Activated CD4-positive, alpha-beta T cell treated with anti-CD3 and anti-CD28 coated beads, Interleukin-2, amount 10 ng/mL, durations not matched to agents 7 days and 5 days (primary cell): ENCODE data around the gene CAPN6. TPM values are rescaled to one million over a fixed set of nuclear protein-coding genes. Genes with fewer than 3 reads are reported as not detected.

Experiments
- CTCF ChIA-PET: fragments of 350-600 bp; sonication (Branson Sonifier 250); formaldehyde crosslinking; loops from one replicate; lab custom pipeline; 2021; ENCODE audit warnings: antibody characterized with exemption; lab: Charles Lee
- POLR2A ChIA-PET: fragments of 350-600 bp; sonication (Branson Sonifier 250); formaldehyde crosslinking; loops from one replicate; lab custom pipeline; 2021; ENCODE audit warnings: antibody characterized with exemption; lab: Charles Lee
- DNase-seq: peaks from one replicate; pipeline ENCODE4 v3.0.0-alpha.2; 2020
- H3K27ac Mint-ChIP-seq: one replicate; pipeline ENCODE4 v1.8.0; 2021; ENCODE audit warnings: mild to moderate bottlenecking, moderate library complexity, mixed read lengths
- H3K27me3 Mint-ChIP-seq: one replicate; pipeline ENCODE4 v1.8.0; 2021; ENCODE audit warnings: mixed read lengths
- H3K36me3 Mint-ChIP-seq: one replicate; pipeline ENCODE4 v1.8.0; 2021; ENCODE audit warnings: low read depth, mixed read lengths
- H3K4me1 Mint-ChIP-seq: one replicate; pipeline ENCODE4 v1.8.0; 2021; ENCODE audit warnings: mixed read lengths
- H3K4me3 Mint-ChIP-seq: one replicate; pipeline ENCODE4 v1.8.0; 2021; ENCODE audit warnings: mild to moderate bottlenecking, moderate library complexity, mixed read lengths
- H3K9me3 Mint-ChIP-seq: one replicate; pipeline ENCODE4 v1.8.0; 2021; ENCODE audit warnings: mixed read lengths
- total RNA-seq, 2 experiments: library from RNA; stranded (reverse); gene quantifications; one replicate each; pipeline ENCODE4 v1.2.3, GENCODE V29; 2021

CAPN6 gene
- total RNA-seq = not detected

GRCh38 chrX:111270339-111270738 is at the start of gene CAPN6:
CAPN6 (minus strand) TSS chrX:111270483; CDS start chrX:111263936, 6,547 bp downstream.
- Mint-ChIP-seq H3K27ac (no peak within 1 kb of the TSS), H3K4me1 (no peaks in the 10 kb centered on the region), H3K4me3 (no peak within 1 kb of the TSS), H3K9me3 (no peaks in the 10 kb centered on the region), H3K36me3 (no peaks in the 10 kb centered on the region), H3K27me3 (no peaks in the 10 kb centered on the region)
- DNase-seq = no peak
- ChIA-PET POLR2A (no interaction called here), CTCF (no interaction called here)

- Mint-ChIP-seq H3K4me3 (no peak overlapping the region), H3K9me3 (no peaks in the 10 kb centered on the region), H3K27ac (no peak overlapping the region), H3K36me3 (no peaks in the 10 kb centered on the region), H3K27me3 (no peaks in the 10 kb centered on the region), H3K4me1 (no peaks in the 10 kb centered on the region)
- CTCF ChIA-PET = no interaction called here
- POLR2A ChIA-PET = interaction anchor here (0.6 kb wide), 1 partner anchor 267 kb away, joined by 3 read pairs; no protein-coding TSS in a partner anchor
- DNase-seq = no peak
These were observed 49.2 kb upstream of the CAPN6 start for GRCh38 chrX:111319451-111319850.

- ChIA-PET CTCF (no interaction called here), POLR2A (no interaction called here)
- DNase-seq = no peak
- Mint-ChIP-seq H3K4me1 (no peaks in the 10 kb centered on the region), H3K27me3 (no peaks in the 10 kb centered on the region), H3K9me3 (no peaks in the 10 kb centered on the region), H3K4me3 (no peak overlapping the region), H3K36me3 (no peaks in the 10 kb centered on the region), H3K27ac (no peak overlapping the region)
These were observed 48.6 kb upstream of the CAPN6 start for GRCh38 chrX:111318901-111319300.

GRCh38 chrX:111309083-111309482 is 38.8 kb upstream of the CAPN6 start:
- no peaks in the 10 kb centered on the region for H3K36me3 Mint-ChIP-seq
- no peaks in the 10 kb centered on the region for H3K4me1 Mint-ChIP-seq
- CTCF ChIA-PET = no interaction called here
- H3K27me3 Mint-ChIP-seq = no peaks in the 10 kb centered on the region
- DNase-seq = no peak
- H3K4me3 Mint-ChIP-seq = no peak overlapping the region
- H3K9me3 Mint-ChIP-seq = no peaks in the 10 kb centered on the region
- POLR2A ChIA-PET = no interaction called here
- H3K27ac Mint-ChIP-seq = no peak overlapping the region

- POLR2A ChIA-PET = no interaction called here
- no peak for DNase-seq
- CTCF ChIA-PET = no interaction called here
- no peaks in the 10 kb centered on the region for H3K4me1 Mint-ChIP-seq
- H3K36me3 Mint-ChIP-seq = no peaks in the 10 kb centered on the region
- H3K4me3 Mint-ChIP-seq = no peak overlapping the region
- no peaks in the 10 kb centered on the region for H3K9me3 Mint-ChIP-seq
- H3K27ac Mint-ChIP-seq = no peak overlapping the region
- no peaks in the 10 kb centered on the region for H3K27me3 Mint-ChIP-seq
These were observed 37.8 kb upstream of the CAPN6 start for GRCh38 chrX:111308039-111308438.

GRCh38 chrX:111302284-111302683 is 32.0 kb upstream of the CAPN6 start:
- H3K36me3 Mint-ChIP-seq = no peaks in the 10 kb centered on the region
- no peak for DNase-seq
- no peaks in the 10 kb centered on the region for H3K9me3 Mint-ChIP-seq
- no peak overlapping the region for H3K27ac Mint-ChIP-seq
- CTCF ChIA-PET = no interaction called here
- no peak overlapping the region for H3K4me3 Mint-ChIP-seq
- POLR2A ChIA-PET = no interaction called here
- H3K27me3 Mint-ChIP-seq = no peaks in the 10 kb centered on the region
- H3K4me1 Mint-ChIP-seq = no peaks in the 10 kb centered on the region

- no peaks in the 10 kb centered on the region for H3K9me3 Mint-ChIP-seq
- no peak overlapping the region for H3K4me3 Mint-ChIP-seq
- H3K27ac Mint-ChIP-seq = no peak overlapping the region
- H3K4me1 Mint-ChIP-seq = no peaks in the 10 kb centered on the region
- no peaks in the 10 kb centered on the region for H3K36me3 Mint-ChIP-seq
- CTCF ChIA-PET = no interaction called here
- no peaks in the 10 kb centered on the region for H3K27me3 Mint-ChIP-seq
- POLR2A ChIA-PET = no interaction called here
- DNase-seq = no peak
These were observed 18.6 kb upstream of the CAPN6 start for GRCh38 chrX:111288841-111289240.

GRCh38 chrX:111284631-111285293 is 14.5 kb upstream of the CAPN6 start:
- CTCF ChIA-PET = interaction anchor here (2.1 kb wide), 1 partner anchor 11 kb away, joined by 6 read pairs; no protein-coding TSS in a partner anchor
- no peak overlapping the region for H3K4me3 Mint-ChIP-seq
- H3K9me3 Mint-ChIP-seq = no peaks in the 10 kb centered on the region
- no peaks in the 10 kb centered on the region for H3K36me3 Mint-ChIP-seq
- no peak overlapping the region for H3K27ac Mint-ChIP-seq
- H3K27me3 Mint-ChIP-seq = no peaks in the 10 kb centered on the region
- no peaks in the 10 kb centered on the region for H3K4me1 Mint-ChIP-seq
- DNase-seq = no peak
- POLR2A ChIA-PET = no interaction called here

- no peaks in the 10 kb centered on the region for H3K27me3 Mint-ChIP-seq
- H3K36me3 Mint-ChIP-seq = no peaks in the 10 kb centered on the region
- ChIA-PET CTCF (interaction anchor here (2.1 kb wide), 1 partner anchor 13 kb away, joined by 6 read pairs; no protein-coding TSS in a partner anchor), POLR2A (no interaction called here)
- H3K27ac Mint-ChIP-seq = no peak overlapping the region
- H3K4me1 Mint-ChIP-seq = no peaks in the 10 kb centered on the region
- H3K9me3 Mint-ChIP-seq = no peaks in the 10 kb centered on the region
- no peak for DNase-seq
- no peak overlapping the region for H3K4me3 Mint-ChIP-seq
These were observed 13.2 kb upstream of the CAPN6 start for GRCh38 chrX:111283446-111283845.

- Mint-ChIP-seq H3K27ac (no peak overlapping the region), H3K9me3 (no peaks in the 10 kb centered on the region), H3K4me3 (no peak overlapping the region), H3K27me3 (no peaks in the 10 kb centered on the region), H3K36me3 (no peaks in the 10 kb centered on the region), H3K4me1 (no peaks in the 10 kb centered on the region)
- no peak for DNase-seq
- ChIA-PET POLR2A (no interaction called here), CTCF (no interaction called here)
These were observed 12.7 kb upstream of the CAPN6 start for GRCh38 chrX:111282991-111283390.

GRCh38 chrX:111282139-111282538 is 11.9 kb upstream of the CAPN6 start:
- Mint-ChIP-seq H3K9me3 (no peaks in the 10 kb centered on the region), H3K36me3 (no peaks in the 10 kb centered on the region), H3K4me1 (no peaks in the 10 kb centered on the region), H3K27ac (no peak overlapping the region), H3K4me3 (no peak overlapping the region), H3K27me3 (no peaks in the 10 kb centered on the region)
- CTCF ChIA-PET = no interaction called here
- DNase-seq = no peak
- POLR2A ChIA-PET = no interaction called here

- Mint-ChIP-seq H3K27me3 (no peaks in the 10 kb centered on the region), H3K36me3 (no peaks in the 10 kb centered on the region), H3K4me1 (no peaks in the 10 kb centered on the region), H3K27ac (no peak overlapping the region), H3K9me3 (no peaks in the 10 kb centered on the region), H3K4me3 (no peak overlapping the region)
- ChIA-PET CTCF (no interaction called here), POLR2A (no interaction called here)
- no peak for DNase-seq
These were observed 1.8 kb downstream of the CAPN6 start for GRCh38 chrX:111268506-111268905.

GRCh38 chrX:111265486-111265885 is 4.8 kb downstream of the CAPN6 start:
- no peaks in the 10 kb centered on the region for H3K27me3 Mint-ChIP-seq
- H3K9me3 Mint-ChIP-seq = no peaks in the 10 kb centered on the region
- H3K4me3 Mint-ChIP-seq = no peak overlapping the region
- no peaks in the 10 kb centered on the region for H3K4me1 Mint-ChIP-seq
- no peaks in the 10 kb centered on the region for H3K36me3 Mint-ChIP-seq
- no peak overlapping the region for H3K27ac Mint-ChIP-seq
- ChIA-PET POLR2A (no interaction called here), CTCF (no interaction called here)
- no peak for DNase-seq

- ChIA-PET CTCF (no interaction called here), POLR2A (no interaction called here)
- no peaks in the 10 kb centered on the region for H3K27me3 Mint-ChIP-seq
- no peak overlapping the region for H3K4me3 Mint-ChIP-seq
- no peaks in the 10 kb centered on the region for H3K9me3 Mint-ChIP-seq
- no peak overlapping the region for H3K27ac Mint-ChIP-seq
- no peak for DNase-seq
- no peaks in the 10 kb centered on the region for H3K36me3 Mint-ChIP-seq
- H3K4me1 Mint-ChIP-seq = no peaks in the 10 kb centered on the region
These were observed 5.9 kb downstream of the CAPN6 start for GRCh38 chrX:111264385-111264784.
